Stimulated activated CD8-positive, alpha-beta memory T cell treated with anti-CD3 and anti-CD28 coated beads, Interleukin-12 subunit alpha, Interleukin-12 subunit beta, amount 100 ng/mL, for 4 hours (primary cell): ENCODE results near the gene CATSPERD.

Experiments
- DNase-seq: peaks from one replicate; pipeline ENCODE4 v3.0.0-alpha.2; 2020; ENCODE audit warnings: low read depth

The CATSPERD gene

DNA sequence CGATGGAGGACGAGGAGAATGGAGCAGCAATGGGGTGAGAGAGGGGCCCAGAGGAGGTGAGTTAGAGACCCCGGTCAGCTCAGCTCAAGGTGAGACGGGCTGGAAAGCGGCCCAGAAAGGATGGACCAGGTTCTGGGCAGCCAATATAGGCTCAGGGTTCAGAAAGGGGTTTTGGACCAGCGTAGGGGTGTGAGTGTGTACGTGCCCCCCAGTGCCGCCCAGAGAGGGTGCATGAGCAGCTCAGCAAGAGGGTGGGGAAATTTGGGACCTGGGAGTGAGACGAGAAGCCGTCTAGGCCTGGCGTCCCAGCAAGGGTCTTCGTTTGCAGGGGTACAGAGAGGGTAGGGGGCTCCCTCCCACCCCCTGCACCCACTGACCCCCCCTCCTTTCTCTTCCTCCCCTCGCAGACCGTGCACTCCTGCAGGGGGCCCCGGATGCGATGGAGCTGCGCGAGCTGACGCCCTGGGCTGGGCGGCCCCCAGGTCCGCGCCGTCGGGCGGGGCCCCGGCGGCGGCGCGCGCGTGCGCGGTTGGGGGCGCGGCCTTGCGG is 107.0 kb downstream of the CATSPERD start:
- no peak for DNase-seq

DNA sequence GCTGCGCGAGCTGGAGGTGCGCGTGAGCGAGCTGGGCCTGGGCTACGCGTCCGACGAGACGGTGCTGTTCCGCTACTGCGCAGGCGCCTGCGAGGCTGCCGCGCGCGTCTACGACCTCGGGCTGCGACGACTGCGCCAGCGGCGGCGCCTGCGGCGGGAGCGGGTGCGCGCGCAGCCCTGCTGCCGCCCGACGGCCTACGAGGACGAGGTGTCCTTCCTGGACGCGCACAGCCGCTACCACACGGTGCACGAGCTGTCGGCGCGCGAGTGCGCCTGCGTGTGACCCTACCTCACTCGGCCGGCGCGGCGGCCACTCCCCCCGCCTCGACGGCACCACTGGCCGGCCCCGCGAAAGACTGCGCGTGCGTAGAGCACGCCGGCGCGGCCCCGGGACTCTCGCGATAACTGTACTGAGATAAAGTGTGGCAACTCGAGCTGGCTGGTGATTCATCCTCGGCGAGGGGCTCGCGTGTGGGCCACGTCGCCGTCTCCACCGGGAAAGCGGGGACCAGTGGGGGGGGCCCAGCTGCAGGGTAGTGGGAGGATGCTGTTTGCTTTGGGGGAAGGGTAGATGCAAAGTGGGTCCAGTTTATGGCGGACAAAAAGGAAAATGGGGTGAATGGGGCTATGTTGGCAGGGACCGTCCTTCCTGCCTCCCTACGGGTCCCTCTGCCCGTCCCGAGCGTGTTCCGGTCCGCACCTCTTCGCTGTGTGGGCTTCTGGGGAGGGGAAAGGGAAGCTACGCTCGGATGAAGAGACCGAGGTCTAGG is 107.6 kb downstream of the CATSPERD start:
- DNase-seq: peak; percentile 95
